ENCODE data around the gene LMBRD1.

- TF ChIP-seq CTCF (IDR thresholded peaks at IDR 0.05; ENCODE audit: insufficient read depth, low read length, poor library complexity, severe bottlenecking) = no peak
- no peak for TF ChIP-seq EZH2phosphoT487 (conservative IDR thresholded peaks at IDR 0.05; ENCODE audit: low read length)
Observed at GRCh38 chr6:69664551-69664950, 132.3 kb downstream of the LMBRD1 start.

Data from SU-DHL-6 (cell line).